GM21717 (cell line): ENCODE measurements around the gene GCH1.
"Not testable (repeated sequence)": the region's sequence is repeated elsewhere in the genome, so short reads cannot be mapped to it uniquely, and the experiment has no call there.

Source experiments
- ATAC-seq: cut with Tn5 transposase; IDR thresholded peaks from one replicate; pipeline ENCODE4 v1.9.1; 2021; ENCODE audit warnings: mild to moderate bottlenecking, moderate library complexity; ENCODE audit not compliant: unreplicated experiment

GCH1 gene, protein sequence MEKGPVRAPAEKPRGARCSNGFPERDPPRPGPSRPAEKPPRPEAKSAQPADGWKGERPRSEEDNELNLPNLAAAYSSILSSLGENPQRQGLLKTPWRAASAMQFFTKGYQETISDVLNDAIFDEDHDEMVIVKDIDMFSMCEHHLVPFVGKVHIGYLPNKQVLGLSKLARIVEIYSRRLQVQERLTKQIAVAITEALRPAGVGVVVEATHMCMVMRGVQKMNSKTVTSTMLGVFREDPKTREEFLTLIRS

GRCh38 chr14:54902521-54903420, at the start of gene GCH1:
Gene GCH1, minus strand, starts transcription at chr14:54902826. Its CDS starts 163 bp downstream, at chr14:54902663.
- ATAC-seq, result peak; percentile 84

- no peak for ATAC-seq
These were observed 44.6 kb upstream of the GCH1 start for GRCh38 chr14:54947230-54947629.

DNA sequence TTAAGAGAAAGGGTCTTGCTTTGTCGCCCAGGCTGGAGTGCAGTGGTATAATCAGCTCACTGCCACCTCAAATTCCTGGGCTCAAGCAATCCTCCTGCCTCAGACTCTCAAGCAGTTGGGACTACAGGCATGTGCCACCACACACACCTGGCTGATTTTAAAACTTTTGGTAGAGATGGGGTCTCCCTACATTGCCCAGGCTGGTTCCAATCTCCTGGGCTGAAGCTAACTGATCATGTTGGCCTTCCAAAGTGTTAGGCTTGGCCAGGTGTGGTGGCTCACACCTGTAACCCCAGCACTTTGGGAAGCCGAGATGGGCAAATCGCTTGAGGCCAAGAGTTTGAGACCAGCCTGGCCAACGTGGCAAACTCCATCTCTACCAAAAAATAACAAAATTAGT, 43.9 kb upstream of the GCH1 start:
- no peak for ATAC-seq

DNA sequence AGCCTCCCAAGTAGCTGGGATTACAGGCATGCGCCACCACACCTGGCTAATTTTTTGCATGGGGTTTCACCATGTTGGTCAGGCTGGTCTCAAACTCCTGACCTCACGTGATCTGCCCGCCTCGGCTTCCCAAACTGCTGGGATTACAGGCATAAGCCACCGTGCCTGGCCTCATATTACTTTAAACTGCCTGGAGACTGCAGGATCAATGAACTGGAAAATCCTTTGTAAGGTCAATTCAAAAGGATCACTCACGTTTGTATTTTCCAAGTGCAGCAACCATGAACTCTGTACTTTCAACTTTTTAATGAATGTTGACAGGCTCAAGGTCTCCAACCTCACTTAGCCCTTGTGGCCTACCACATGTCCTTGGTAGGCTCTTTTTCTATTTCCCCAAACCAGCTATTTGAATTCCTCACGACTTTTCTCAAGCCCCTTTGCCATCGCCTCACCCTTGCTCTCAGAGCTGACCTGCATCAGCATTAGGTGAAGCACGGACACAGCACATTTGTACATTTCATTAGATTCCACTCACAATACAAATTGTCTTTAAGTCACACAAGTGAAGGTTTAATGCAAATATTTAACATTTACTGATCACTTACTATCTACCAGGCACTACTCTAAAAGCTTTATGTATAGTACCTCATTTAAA, 42.2 kb upstream of the GCH1 start:
- ATAC-seq, result no peak

- no peak for ATAC-seq
These were observed 40.3 kb upstream of the GCH1 start for GRCh38 chr14:54942913-54943312.

DNA sequence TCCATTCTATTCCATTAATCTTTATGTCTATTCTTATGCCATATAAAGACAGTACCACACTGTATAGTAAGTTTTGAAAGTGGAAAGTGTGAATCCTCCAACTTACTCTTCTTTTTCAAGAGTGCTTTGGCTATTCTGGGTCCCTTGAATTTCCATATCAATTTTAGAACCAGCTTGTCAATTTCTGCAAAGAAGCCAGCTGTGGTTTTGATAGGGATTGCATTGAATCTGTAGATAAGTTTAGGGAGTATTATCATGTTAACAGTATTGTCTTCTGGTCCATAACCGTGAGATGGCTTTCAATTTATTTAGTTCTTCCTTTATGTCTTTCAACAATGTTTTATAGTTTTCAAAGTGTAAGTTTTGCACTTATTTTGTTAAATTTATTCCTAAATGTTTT, 34.2 kb upstream of the GCH1 start:
- ATAC-seq, result no peak

GRCh38 chr14:54935958-54936357, 33.3 kb upstream of the GCH1 start:
- no peak for ATAC-seq

DNA sequence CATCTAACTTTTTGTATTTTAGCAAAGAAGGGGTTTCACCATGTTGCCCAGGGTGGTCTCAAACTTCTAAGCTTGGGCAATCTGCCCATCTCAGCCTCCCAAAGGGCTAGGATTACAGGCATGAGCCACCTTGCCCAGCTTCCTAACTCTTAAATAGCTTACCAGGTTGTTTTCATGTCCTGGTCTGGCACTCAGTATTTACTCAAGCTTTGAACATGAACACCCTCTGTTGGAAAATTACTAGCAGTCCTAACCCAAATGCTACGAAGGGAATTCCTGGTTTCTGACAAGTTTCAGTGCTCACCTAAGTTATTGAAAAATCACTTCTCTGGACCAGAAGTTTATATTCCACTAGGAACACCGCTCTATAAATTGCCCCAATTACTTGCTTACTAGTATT, 32.5 kb upstream of the GCH1 start:
- ATAC-seq, result no peak

- ATAC-seq, result no peak
These were observed 30.4 kb upstream of the GCH1 start for GRCh38 chr14:54933006-54933405.

DNA sequence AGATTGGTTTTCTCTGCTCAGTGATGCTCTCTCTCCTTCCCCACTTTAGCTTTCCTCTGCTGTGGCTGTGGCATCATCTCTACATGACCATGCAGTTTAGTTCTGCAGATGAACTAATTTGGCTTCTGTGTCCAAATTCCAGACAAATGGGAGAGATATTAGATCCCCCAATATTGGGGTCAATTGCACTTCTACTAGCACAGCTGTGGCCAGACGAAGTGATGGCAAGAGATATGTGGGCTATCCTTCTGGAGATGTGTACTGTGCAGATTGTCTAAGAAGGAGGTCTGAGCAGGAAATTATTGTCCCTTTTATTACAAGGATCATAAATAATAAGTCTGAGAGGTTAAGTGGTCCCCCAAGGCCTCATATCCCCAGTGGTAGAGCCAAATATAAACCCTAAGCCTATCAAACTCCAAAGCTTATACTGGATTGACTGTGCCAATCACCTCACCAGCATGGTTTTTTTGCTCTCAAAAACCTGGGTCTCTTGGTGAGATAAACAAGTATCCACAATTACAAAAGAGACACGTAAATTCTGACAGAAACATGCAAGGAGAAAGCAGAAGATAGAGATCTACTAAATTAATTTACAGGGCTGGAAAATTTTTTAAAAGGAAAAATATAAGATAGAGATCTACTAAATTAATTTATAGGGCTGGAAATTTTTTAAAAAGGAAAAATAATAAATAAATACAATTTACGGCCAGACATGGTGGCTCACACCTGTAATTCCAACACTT, 29.1 kb upstream of the GCH1 start:
- ATAC-seq, result no peak

DNA sequence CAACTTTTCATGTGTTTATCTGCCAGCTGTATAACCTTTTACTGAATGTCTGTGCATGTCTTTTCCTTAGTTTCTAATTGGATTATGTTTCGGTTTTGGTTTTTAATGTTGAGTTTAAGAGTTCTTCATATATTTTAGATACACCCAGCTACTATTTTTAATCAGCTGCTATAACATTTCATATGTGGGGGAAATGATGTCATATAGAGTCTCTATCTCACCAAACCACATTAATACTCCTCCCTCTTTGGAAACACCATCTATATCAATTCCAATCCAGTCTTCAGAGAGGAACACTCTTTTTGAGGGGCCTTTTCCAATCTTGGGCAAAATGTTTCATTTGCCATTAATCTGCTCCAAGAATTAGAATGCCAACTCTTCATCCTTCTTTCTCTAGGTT, 28.5 kb upstream of the GCH1 start:
- no peak for ATAC-seq

DNA sequence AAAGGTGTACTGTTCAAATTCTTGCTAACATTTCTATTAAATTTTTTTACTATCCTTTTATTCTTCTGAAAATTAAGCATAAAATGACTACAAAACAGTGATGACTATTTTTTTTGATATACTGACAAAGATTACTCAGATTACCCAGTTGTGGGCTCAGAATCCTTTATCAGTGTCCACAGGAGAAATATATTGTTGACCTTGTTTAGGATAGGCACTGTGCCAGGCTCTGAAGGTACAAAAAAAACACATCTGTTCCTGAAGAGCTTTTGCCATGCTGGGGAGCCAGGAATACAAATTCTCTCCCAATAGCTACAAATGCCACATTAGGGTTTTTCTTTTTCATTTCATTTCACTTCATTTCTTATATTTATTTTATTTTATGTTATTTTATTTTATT, 26.9 kb upstream of the GCH1 start:
- ATAC-seq, result no peak

DNA sequence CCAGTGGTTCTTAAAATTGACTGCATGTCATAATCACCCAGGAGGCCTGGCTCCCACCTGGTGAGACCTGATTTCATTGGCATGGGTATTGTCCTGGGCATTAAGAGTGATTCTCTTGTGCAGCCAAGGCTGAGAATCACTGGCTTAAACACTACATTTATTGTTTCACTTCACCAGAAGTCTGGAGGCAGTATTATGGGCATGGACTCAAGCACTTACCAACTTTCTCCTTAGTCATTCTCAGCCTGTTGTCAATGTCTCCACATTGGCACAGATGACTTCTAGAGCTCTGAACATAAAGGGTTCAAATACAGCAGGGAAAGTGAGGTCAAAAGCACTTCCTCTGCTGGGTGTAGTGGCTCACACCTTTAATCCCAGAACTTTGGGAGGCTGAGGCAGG, 25.6 kb upstream of the GCH1 start:
- ATAC-seq, result no peak

GRCh38 chr14:54927551-54927950, 24.9 kb upstream of the GCH1 start:
- ATAC-seq, result no peak

- not testable (repeated sequence) for ATAC-seq
These were observed 23.9 kb upstream of the GCH1 start for GRCh38 chr14:54926570-54926969.

- no peak for ATAC-seq
These were observed 20.0 kb upstream of the GCH1 start for GRCh38 chr14:54922598-54922997.

GRCh38 chr14:54920052-54920451, 17.4 kb upstream of the GCH1 start:
- no peak for ATAC-seq

DNA sequence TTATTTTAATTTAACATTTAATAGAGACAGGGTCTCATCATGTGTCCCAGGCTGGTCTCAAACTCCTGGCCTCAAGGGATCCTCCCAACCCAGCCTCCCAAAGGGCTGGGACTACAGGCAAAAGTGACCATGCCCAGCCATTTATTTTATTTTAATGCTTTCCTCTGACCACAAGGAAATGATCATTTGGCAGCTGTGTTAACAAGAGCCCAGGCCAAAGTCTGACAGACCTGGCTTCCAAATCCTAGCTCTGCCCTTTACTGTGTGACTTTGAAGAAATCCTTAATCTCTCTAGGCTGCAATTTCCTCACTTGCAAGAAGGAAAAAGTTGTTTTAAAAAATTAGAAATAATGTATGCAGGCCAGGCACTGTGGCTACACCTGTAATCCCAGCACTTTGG, 16.7 kb upstream of the GCH1 start:
- no peak for ATAC-seq

GRCh38 chr14:54918427-54918826, 15.8 kb upstream of the GCH1 start:
- no peak for ATAC-seq

GRCh38 chr14:54916101-54916500, 13.5 kb upstream of the GCH1 start:
- ATAC-seq, result no peak
